HG02610 (cell line): ENCODE measurements around the gene FOXP1.

Experiments used
- ATAC-seq: cut with Tn5 transposase; IDR thresholded peaks from one replicate; pipeline ENCODE4 v1.9.1; 2021; ENCODE audit warnings: mild to moderate bottlenecking, moderate library complexity; ENCODE audit not compliant: unreplicated experiment

Gene FOXP1

GRCh38 chr3:71251156-71251775 is 332.3 kb downstream of the FOXP1 start:
- ATAC-seq: no peak

GRCh38 chr3:71250026-71250425 is 333.5 kb downstream of the FOXP1 start:
- no peak for ATAC-seq

GRCh38 chr3:71247958-71248335 is 335.6 kb downstream of the FOXP1 start:
- ATAC-seq: no peak

- peak; percentile 59 for ATAC-seq
Observed at GRCh38 chr3:71247221-71247957, 336.1 kb downstream of the FOXP1 start.

- ATAC-seq: no peak
Observed at GRCh38 chr3:71245971-71246880, 337.3 kb downstream of the FOXP1 start.

GRCh38 chr3:71244826-71245488 is 338.6 kb downstream of the FOXP1 start:
- no peak for ATAC-seq

GRCh38 chr3:71244153-71244825 is 339.2 kb downstream of the FOXP1 start:
- no peak for ATAC-seq

- ATAC-seq: no peak
Observed at GRCh38 chr3:71243229-71243628, 340.3 kb downstream of the FOXP1 start.

GRCh38 chr3:71241981-71242560 is 341.5 kb downstream of the FOXP1 start:
- ATAC-seq: no peak

- no peak for ATAC-seq
Observed at GRCh38 chr3:71241246-71241901, 342.2 kb downstream of the FOXP1 start.

GRCh38 chr3:71240034-71240433 is 343.5 kb downstream of the FOXP1 start:
- no peak for ATAC-seq

- no peak for ATAC-seq
Observed at GRCh38 chr3:71238355-71238757, 345.2 kb downstream of the FOXP1 start.

- ATAC-seq: no peak
Observed at GRCh38 chr3:71237672-71238071, 345.9 kb downstream of the FOXP1 start.

GRCh38 chr3:71235846-71236245 is 347.7 kb downstream of the FOXP1 start:
- ATAC-seq: no peak

GRCh38 chr3:71232895-71233294 is 350.6 kb downstream of the FOXP1 start:
- no peak for ATAC-seq

- no peak for ATAC-seq
Observed at GRCh38 chr3:71232175-71232679, 351.3 kb downstream of the FOXP1 start.

- no peak for ATAC-seq
Observed at GRCh38 chr3:71231680-71232079, 351.8 kb downstream of the FOXP1 start.

GRCh38 chr3:71229905-71230657 is 353.4 kb downstream of the FOXP1 start:
- no peak for ATAC-seq
